Right lobe of liver (tissue), 4 donors: ENCODE data around the gene CERS6.

Source experiments
- POLR2A ChIP-seq: fragments of 450-650 bp; IDR thresholded peaks from one replicate; pipeline ENCODE4 v1.6.1; 2017; ENCODE audit warnings: antibody characterized with exemption, mild to moderate bottlenecking
- TF ChIP-seq, protein P1 (sequence below), 4 donors: fragments of 200-600 bp in 3 of 4; fragments of 450-650 bp in 1 of 4; IDR thresholded peaks; one replicate each; pipeline versions ENCODE4 v1.5.1 to v1.8.0; 2016 to 2022; ENCODE audit warnings: antibody characterized with exemption in 4 of 4, mild to moderate bottlenecking in 2 of 4
- donor health status: DM: no; HTN: no; CAD: no.
- donor health status: DM: no; HTN: no; CAD: no.
- donor health status: DM: no; HTN: yes; CAD: no.

DNA sequence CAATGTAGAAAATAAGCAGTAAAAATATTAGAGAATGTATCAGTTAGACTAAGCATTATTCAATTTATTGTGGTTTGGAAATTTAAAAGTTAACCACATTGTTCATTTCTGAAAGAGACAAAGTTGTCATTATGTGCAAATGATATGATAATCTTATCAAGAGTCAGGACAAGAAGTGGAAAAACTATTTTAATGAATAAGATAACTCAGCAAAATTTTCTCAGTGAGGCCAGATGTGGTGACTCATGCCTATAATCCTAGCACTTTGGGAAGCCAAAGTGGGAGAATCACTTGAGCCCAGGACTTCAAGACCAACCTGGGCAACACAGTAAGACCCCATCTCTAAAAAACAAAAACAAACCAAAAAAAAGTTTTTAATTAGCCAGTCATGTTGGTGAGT lies 39.5 kb upstream of the CERS6 start:
- TF ChIP-seq, protein P1, sequence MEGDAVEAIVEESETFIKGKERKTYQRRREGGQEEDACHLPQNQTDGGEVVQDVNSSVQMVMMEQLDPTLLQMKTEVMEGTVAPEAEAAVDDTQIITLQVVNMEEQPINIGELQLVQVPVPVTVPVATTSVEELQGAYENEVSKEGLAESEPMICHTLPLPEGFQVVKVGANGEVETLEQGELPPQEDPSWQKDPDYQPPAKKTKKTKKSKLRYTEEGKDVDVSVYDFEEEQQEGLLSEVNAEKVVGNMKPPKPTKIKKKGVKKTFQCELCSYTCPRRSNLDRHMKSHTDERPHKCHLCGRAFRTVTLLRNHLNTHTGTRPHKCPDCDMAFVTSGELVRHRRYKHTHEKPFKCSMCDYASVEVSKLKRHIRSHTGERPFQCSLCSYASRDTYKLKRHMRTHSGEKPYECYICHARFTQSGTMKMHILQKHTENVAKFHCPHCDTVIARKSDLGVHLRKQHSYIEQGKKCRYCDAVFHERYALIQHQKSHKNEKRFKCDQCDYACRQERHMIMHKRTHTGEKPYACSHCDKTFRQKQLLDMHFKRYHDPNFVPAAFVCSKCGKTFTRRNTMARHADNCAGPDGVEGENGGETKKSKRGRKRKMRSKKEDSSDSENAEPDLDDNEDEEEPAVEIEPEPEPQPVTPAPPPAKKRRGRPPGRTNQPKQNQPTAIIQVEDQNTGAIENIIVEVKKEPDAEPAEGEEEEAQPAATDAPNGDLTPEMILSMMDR (IDR thresholded peaks at IDR 0.05) = no peak
- no peak for TF ChIP-seq POLR2A
